H9 (cell line): ENCODE data around the gene MSL1. TPM values are rescaled to one million over a fixed set of nuclear protein-coding genes. Genes with fewer than 3 reads are reported as not detected.

Experiments used
- DNase-seq: peaks from one replicate; pipeline ENCODE4 v3.0.0-alpha.2; 2017
- H2AFZ ChIP-seq: one replicate; pipeline ENCODE4 v1.6.1; 2013; ENCODE audit warnings: mild to moderate bottlenecking, low read length, control low read depth, moderate library complexity
- H2AK5ac ChIP-seq: 2 replicates; pipeline ENCODE4 v1.6.1; 2013; ENCODE audit warnings: low read length, control low read depth, mixed read lengths; ENCODE audit not compliant: insufficient read length
- H2BK120ac ChIP-seq: one replicate; pipeline ENCODE4 v1.6.1; 2013; ENCODE audit warnings: low read depth, mild to moderate bottlenecking, low read length, control low read depth, inconsistent platforms; ENCODE audit not compliant: poor library complexity, severe bottlenecking
- H2BK12ac ChIP-seq: 2 replicates; pipeline ENCODE4 v1.6.1; 2013; ENCODE audit warnings: low read length, control low read depth, mixed read lengths, low read depth; ENCODE audit not compliant: insufficient read length
- H2BK15ac ChIP-seq: 2 replicates; pipeline ENCODE4 v1.6.1; 2013; ENCODE audit warnings: low read depth, low read length, control low read depth
- H2BK20ac ChIP-seq: one replicate; pipeline ENCODE4 v1.6.1; 2013; ENCODE audit warnings: low read depth, mild to moderate bottlenecking, low read length, control low read depth, inconsistent platforms; ENCODE audit not compliant: poor library complexity, severe bottlenecking
- H2BK5ac ChIP-seq: 2 replicates; pipeline ENCODE4 v1.6.1; 2013; ENCODE audit warnings: low read length, control low read depth, mixed read lengths; ENCODE audit not compliant: insufficient read length
- H3K14ac ChIP-seq: 2 replicates; pipeline ENCODE4 v1.6.1; 2013; ENCODE audit warnings: low read length, control low read depth; ENCODE audit not compliant: insufficient read depth
- H3K18ac ChIP-seq: 2 replicates; pipeline ENCODE4 v1.6.1; 2013; ENCODE audit warnings: low read depth, mild to moderate bottlenecking, mixed read lengths, low read length, control low read depth; ENCODE audit not compliant: insufficient read length
- H3K23ac ChIP-seq: 2 replicates; pipeline ENCODE4 v1.6.1; 2013; ENCODE audit warnings: low read length, control low read depth, mixed read lengths, low read depth; ENCODE audit not compliant: insufficient read length
- H3K23me2 ChIP-seq: 2 replicates; pipeline ENCODE4 v1.6.1; 2013; ENCODE audit warnings: low read depth, mild to moderate bottlenecking, mixed read lengths, low read length, control low read depth; ENCODE audit not compliant: insufficient read length, poor library complexity, severe bottlenecking
- H3K27ac ChIP-seq: 2 replicates; pipeline ENCODE4 v1.5.1; 2013; ENCODE audit warnings: low read length, control low read depth, mixed read lengths, low read depth; ENCODE audit not compliant: insufficient read length
- H3K27me3 ChIP-seq: 2 replicates; pipeline ENCODE4 v1.6.1; 2013; ENCODE audit warnings: low read length, control low read depth, inconsistent platforms; ENCODE audit not compliant: insufficient read depth
- H3K4ac ChIP-seq: 2 replicates; pipeline ENCODE4 v1.6.1; 2013; ENCODE audit warnings: low read depth, mild to moderate bottlenecking, control low read depth, inconsistent platforms, low read length, moderate library complexity
- H3K4me1 ChIP-seq: 2 replicates; pipeline ENCODE4 v1.6.1; 2013; ENCODE audit warnings: low read length, control low read depth, inconsistent platforms; ENCODE audit not compliant: insufficient read depth
- H3K4me2 ChIP-seq: 2 replicates; pipeline ENCODE4 v1.6.1; 2013; ENCODE audit warnings: low read length, control low read depth, mixed read lengths; ENCODE audit not compliant: insufficient read length, insufficient read depth
- H3K56ac ChIP-seq: 2 replicates; pipeline ENCODE4 v1.6.1; 2013; ENCODE audit warnings: low read depth, mild to moderate bottlenecking, mixed read lengths, low read length, control low read depth; ENCODE audit not compliant: insufficient read length
- H3K79me1 ChIP-seq: 2 replicates; pipeline ENCODE4 v1.6.1; 2013; ENCODE audit warnings: low read depth, mild to moderate bottlenecking, moderate library complexity, low read length, control low read depth, inconsistent platforms; ENCODE audit not compliant: insufficient read depth, poor library complexity, severe bottlenecking
- H3K79me2 ChIP-seq: 2 replicates; pipeline ENCODE4 v1.6.1; 2013; ENCODE audit warnings: low read length, control low read depth, inconsistent platforms; ENCODE audit not compliant: insufficient read depth
- H3K9ac ChIP-seq: 2 replicates; pipeline ENCODE4 v1.6.1; 2013; ENCODE audit warnings: low read length, control low read depth, mixed read lengths; ENCODE audit not compliant: insufficient read length; ENCODE audit errors: extremely low read depth
- H3K9me3 ChIP-seq: one replicate; pipeline ENCODE4 v1.6.1; 2013; ENCODE audit warnings: low read depth, low read length, inconsistent platforms; ENCODE audit not compliant: control insufficient read depth
- H3T11ph ChIP-seq: one replicate; pipeline ENCODE4 v1.6.1; 2013; ENCODE audit warnings: mild to moderate bottlenecking, low read length, control low read depth, inconsistent platforms
- H4K20me1 ChIP-seq: one replicate; pipeline ENCODE4 v1.6.1; 2013; ENCODE audit not compliant: control insufficient read depth, insufficient read length, insufficient read depth
- H4K5ac ChIP-seq: 2 replicates; pipeline ENCODE4 v1.6.1; 2013; ENCODE audit warnings: low read depth, mild to moderate bottlenecking, mixed read lengths, low read length, control low read depth; ENCODE audit not compliant: insufficient read length
- H4K8ac ChIP-seq: replicated peaks from 2 replicates; pipeline ENCODE4 v1.6.1; 2013; ENCODE audit warnings: low read length, control low read depth, mixed read lengths, low read depth; ENCODE audit not compliant: insufficient read length
- H4K91ac ChIP-seq: 2 replicates; pipeline ENCODE4 v1.6.1; 2013; ENCODE audit warnings: low read depth, mild to moderate bottlenecking, moderate library complexity, mixed read lengths, low read length, control low read depth; ENCODE audit not compliant: insufficient read length
- H3K27ac Mint-ChIP-seq, 3 experiments: 2 replicates in 2 of 3; 3 replicates in 1 of 3; pipeline ENCODE4 v1.8.0; 2020 to 2021; ENCODE audit warnings: mixed read lengths in 3 of 3, mild to moderate bottlenecking in 1 of 3, moderate library complexity in 1 of 3
- H3K27me3 Mint-ChIP-seq: 2 replicates; pipeline ENCODE4 v1.8.0; 2021; ENCODE audit warnings: low read depth, mild to moderate bottlenecking, moderate library complexity, mixed read lengths
- H3K36me3 Mint-ChIP-seq, 3 experiments: 2 replicates in 2 of 3; 3 replicates in 1 of 3; pipeline ENCODE4 v1.8.0; 2020 to 2021; ENCODE audit warnings: low read depth in 3 of 3, mixed read lengths in 3 of 3; ENCODE audit not compliant: insufficient read depth in 1 of 3
- H3K4me1 Mint-ChIP-seq, 2 experiments: 2 replicates each; pipeline ENCODE4 v1.8.0; 2020; ENCODE audit warnings: mixed read lengths in 2 of 2
- H3K4me3 Mint-ChIP-seq, 2 experiments: 2 replicates in 1 of 2; 3 replicates in 1 of 2; pipeline ENCODE4 v1.8.0; 2020 to 2021; ENCODE audit warnings: mild to moderate bottlenecking in 2 of 2, mixed read lengths in 2 of 2, moderate library complexity in 1 of 2
- H3K9me3 Mint-ChIP-seq, 2 experiments: 2 replicates in 1 of 2; 3 replicates in 1 of 2; pipeline ENCODE4 v1.8.0; 2020; ENCODE audit warnings: mild to moderate bottlenecking in 2 of 2, mixed read lengths in 2 of 2, moderate library complexity in 1 of 2
- CTCF ChIP-seq: fragments of 200-600 bp; sonication (generic); conservative IDR thresholded peaks from 3 replicates; pipeline ENCODE4 v1.8.0; 2021; ENCODE audit warnings: antibody characterized with exemption, mild to moderate bottlenecking
- WGBS: extraction: QIAGEN DNeasy Blood & Tissue Kit; methylation state at CpG from one replicate; pipeline ENCODE4 v1.1.7; 2013; ENCODE audit warnings: missing lambda C conversion rate, low lambda C conversion rate, mixed read lengths; ENCODE audit not compliant: insufficient read length; ENCODE audit errors: extremely low coverage; 5-methylcytosine and 5-hydroxymethylcytosine counted together
- total RNA-seq: library from RNA; stranded (reverse); gene quantifications from 2 replicates; pipeline ENCODE4 v1.2.1, GENCODE V29; 2021

MSL1 gene
- total RNA-seq, 1 experiment from 2014 or later: 105 TPM

DNA sequence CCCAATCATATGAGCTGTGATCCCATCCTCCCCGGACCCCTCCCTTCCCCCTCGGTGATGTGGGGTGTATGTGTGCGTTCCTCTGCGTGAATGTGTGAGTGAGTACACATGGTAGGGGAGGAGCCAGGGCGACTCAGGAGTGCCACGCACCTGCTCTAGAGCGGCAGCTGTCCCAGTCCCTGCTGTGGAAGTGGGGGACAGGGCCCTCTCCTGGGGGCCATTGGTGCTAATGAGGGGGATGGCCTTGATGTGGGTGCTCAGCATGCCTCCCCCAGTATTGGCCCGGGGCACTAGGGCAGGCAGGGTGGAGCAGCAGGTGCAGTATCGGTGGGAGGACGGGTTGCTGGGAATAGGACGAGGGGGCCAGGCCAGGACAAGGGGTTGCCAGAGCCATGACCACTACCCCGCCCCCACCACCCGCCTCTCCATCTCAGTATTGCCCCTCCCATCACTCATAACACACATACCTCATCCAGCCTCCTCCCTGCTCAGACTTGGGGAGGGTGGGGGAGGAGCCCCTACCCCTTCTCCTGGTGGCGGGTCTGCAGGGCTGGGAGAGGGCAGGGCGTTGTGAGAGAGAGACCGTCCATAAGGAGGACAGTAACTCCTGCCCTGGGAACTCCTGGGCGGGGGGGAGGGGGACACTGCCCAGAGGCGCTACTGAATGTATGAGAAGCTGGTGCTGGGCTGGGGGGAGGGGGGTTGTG is 29.9 kb upstream of the MSL1 start:
- Mint-ChIP-seq H3K27ac (no peak overlapping the region; a peak in 2 of 7 replicates), H3K4me1 (peaks cover 9 to 46% of the 10 kb centered on the region in 2 experiments; a peak in 3 of 4 replicates), H3K4me3 (no peak overlapping the region; a peak in 1 of 5 replicates), H3K27me3 (no peaks in the 10 kb centered on the region), H3K36me3 (peaks cover 32 to 53% (median 41%) of the 10 kb centered on the region in 3 experiments), H3K9me3 (peaks cover 0 to 2% of the 10 kb centered on the region in 2 experiments; a peak in 1 of 5 replicates)
- no peaks in the 10 kb centered on the region for H3K27me3 ChIP-seq
- no peak overlapping the region for H2BK5ac ChIP-seq
- peak; percentile 64 for DNase-seq
- H3K18ac ChIP-seq: no peak overlapping the region
- H3K4me2 ChIP-seq: no peak overlapping the region
- H3K27ac ChIP-seq: no peak overlapping the region
- H3K9ac ChIP-seq: no peak overlapping the region
- no peak overlapping the region for H2AFZ ChIP-seq
- no peak overlapping the region for H4K5ac ChIP-seq
- no peak for TF ChIP-seq CTCF
- no CpG with 5 or more reads among the region's 18 CpGs for WGBS
- no peak overlapping the region for H3K4ac ChIP-seq
- H2BK15ac ChIP-seq: no peak overlapping the region
- no peak overlapping the region for H3K23ac ChIP-seq
- H3K23me2 ChIP-seq: no peaks in the 10 kb centered on the region
- no peak overlapping the region for H4K8ac ChIP-seq
- H3K4me1 ChIP-seq: no peaks in the 10 kb centered on the region; the same call in 1 of the 2 replicates
- no peak overlapping the region for H3K14ac ChIP-seq
- no peaks in the 10 kb centered on the region for H3K79me1 ChIP-seq
- no peak overlapping the region for H2BK20ac ChIP-seq
- no peak overlapping the region for H4K91ac ChIP-seq
- no peaks in the 10 kb centered on the region for H3K9me3 ChIP-seq
- no peaks in the 10 kb centered on the region for H3K79me2 ChIP-seq
- no peak overlapping the region for H3T11ph ChIP-seq
- H2AK5ac ChIP-seq: no peak overlapping the region
- H2BK120ac ChIP-seq: no peak overlapping the region
- peaks cover 2% of the 10 kb centered on the region for H4K20me1 ChIP-seq
- no peak overlapping the region for H2BK12ac ChIP-seq
- no peak overlapping the region for H3K56ac ChIP-seq
